OCI-LY3 (cell line): ENCODE results near the gene C10orf71.

Source experiments
- EZH2phosphoT487 ChIP-seq: fragments of 200-600 bp; shearing (Covaris generic); IDR thresholded peaks from 2 replicates; pipeline ENCODE4 v1.6.1; 2018; ENCODE audit warnings: antibody characterized with exemption, mixed run types, low read depth
- TF ChIP-seq, protein P1 (sequence below): fragments of 200-600, 300-600 bp; sonication (generic); IDR thresholded peaks from 2 replicates; pipeline ENCODE4 v1.5.1; 2014; ENCODE audit warnings: antibody characterized with exemption, low read length, low read depth

DNA sequence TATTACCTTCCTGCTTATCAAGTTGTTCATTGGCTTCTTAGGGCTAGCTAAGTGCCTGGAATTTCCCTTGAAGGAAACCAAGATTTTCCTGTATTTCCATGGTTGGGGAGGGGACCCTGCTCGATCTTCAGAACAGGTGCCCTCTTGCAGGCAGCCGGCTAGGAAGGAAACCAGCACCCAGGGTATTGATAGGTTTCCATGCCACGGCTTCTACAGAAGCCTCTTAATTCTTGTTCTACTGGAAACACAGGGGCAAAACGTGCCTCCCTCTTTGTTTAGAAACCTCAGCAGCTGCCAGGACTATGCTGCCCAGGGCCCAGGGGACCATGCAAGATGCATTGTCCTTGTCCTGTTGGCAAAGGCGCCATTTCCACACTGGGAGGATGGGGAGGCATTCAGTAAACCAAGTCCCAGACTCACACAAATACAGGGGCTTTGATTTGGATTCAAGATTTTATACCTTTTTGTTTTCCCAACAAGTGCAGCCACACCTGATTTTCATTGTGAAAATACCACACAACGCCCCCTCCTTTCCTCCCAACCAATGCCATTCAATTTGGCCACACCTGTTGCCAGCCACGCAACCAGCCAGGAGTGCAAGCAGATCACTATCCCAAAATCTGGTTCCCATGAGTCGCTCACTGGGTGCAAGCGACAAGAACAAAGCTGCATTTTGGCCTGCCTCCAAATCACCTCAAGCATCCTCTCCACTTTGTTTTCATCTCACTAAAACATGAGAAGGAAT, 29.6 kb downstream of the C10orf71 start:
- TF ChIP-seq, protein P1, sequence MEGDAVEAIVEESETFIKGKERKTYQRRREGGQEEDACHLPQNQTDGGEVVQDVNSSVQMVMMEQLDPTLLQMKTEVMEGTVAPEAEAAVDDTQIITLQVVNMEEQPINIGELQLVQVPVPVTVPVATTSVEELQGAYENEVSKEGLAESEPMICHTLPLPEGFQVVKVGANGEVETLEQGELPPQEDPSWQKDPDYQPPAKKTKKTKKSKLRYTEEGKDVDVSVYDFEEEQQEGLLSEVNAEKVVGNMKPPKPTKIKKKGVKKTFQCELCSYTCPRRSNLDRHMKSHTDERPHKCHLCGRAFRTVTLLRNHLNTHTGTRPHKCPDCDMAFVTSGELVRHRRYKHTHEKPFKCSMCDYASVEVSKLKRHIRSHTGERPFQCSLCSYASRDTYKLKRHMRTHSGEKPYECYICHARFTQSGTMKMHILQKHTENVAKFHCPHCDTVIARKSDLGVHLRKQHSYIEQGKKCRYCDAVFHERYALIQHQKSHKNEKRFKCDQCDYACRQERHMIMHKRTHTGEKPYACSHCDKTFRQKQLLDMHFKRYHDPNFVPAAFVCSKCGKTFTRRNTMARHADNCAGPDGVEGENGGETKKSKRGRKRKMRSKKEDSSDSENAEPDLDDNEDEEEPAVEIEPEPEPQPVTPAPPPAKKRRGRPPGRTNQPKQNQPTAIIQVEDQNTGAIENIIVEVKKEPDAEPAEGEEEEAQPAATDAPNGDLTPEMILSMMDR = no peak
- no peak for TF ChIP-seq EZH2phosphoT487
